Endothelial cell of umbilical vein (primary cell): Measurements from ENCODE around the gene SLC9C2.

Experiments
- EZH2 ChIP-seq: IDR thresholded peaks from 2 replicates; pipeline ENCODE4 v1.6.1; 2012; ENCODE audit warnings: borderline replicate concordance, low read depth, mild to moderate bottlenecking, moderate library complexity, low read length, inconsistent platforms; ENCODE audit not compliant: severe bottlenecking
- FOS ChIP-seq: IDR thresholded peaks from 2 replicates; pipeline ENCODE4 v1.6.1; 2011; ENCODE audit warnings: mild to moderate bottlenecking, low read length, moderate library complexity, borderline replicate concordance; ENCODE audit not compliant: insufficient read depth
- GATA2 ChIP-seq: IDR thresholded peaks from 2 replicates; pipeline ENCODE4 v1.7.0; 2011; ENCODE audit warnings: low read depth, mild to moderate bottlenecking, moderate library complexity, mixed read lengths, low read length; ENCODE audit not compliant: insufficient read length, insufficient read depth
- MAX ChIP-seq: IDR thresholded peaks from 2 replicates; pipeline ENCODE4 v1.6.1; 2011; ENCODE audit not compliant: insufficient read depth, insufficient read length
- MYC ChIP-seq: IDR thresholded peaks from one replicate; pipeline ENCODE4 v1.6.1; 2011; ENCODE audit warnings: mild to moderate bottlenecking, low read depth, low read length
- POLR2A ChIP-seq: IDR thresholded peaks from 2 replicates; pipeline ENCODE4 v1.6.1; 2012; ENCODE audit warnings: low read depth, mild to moderate bottlenecking, control low read depth, low read length
- POLR2AphosphoS5 ChIP-seq: IDR thresholded peaks from 2 replicates; pipeline ENCODE4 v1.6.1; 2012; ENCODE audit warnings: low read depth, mild to moderate bottlenecking, control low read depth, low read length, moderate library complexity; ENCODE audit not compliant: insufficient read depth
- TF ChIP-seq, protein P1 (sequence below), 2 donors: IDR thresholded peaks; 1 replicate in 1 of 2; 2 replicates in 1 of 2; pipeline ENCODE4 v1.5.1; 2011; ENCODE audit warnings: low read length in 2 of 2, mild to moderate bottlenecking in 2 of 2, moderate library complexity in 2 of 2, control low read depth in 1 of 2, inconsistent platforms in 1 of 2, low read depth in 1 of 2; ENCODE audit not compliant: insufficient read depth in 1 of 2; ENCODE audit errors: extremely low read depth in 1 of 2

DNA sequence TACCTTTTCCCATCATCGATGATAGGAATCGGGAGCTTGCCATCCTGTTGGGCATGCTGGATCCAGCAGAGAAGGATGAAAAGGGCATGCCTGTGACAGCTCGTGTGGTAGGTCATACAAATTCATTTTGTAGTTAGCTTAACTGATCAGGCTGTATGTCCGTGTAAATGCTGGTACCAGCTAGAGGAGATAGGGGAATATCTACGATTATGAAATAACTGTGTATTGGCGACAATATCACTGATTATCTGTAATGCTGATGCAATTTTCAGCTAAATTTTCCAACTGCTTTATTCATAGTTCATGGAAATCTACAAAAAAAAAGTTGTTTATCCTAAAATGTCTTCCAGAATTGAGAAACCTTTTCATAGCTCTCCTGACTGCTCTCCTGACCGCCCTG, 117.5 kb downstream of the SLC9C2 start:
- TF ChIP-seq EZH2 (no peak), MAX (no peak), GATA2 (no peak), POLR2AphosphoS5 (no peak), FOS (no peak), POLR2A (no peak), MYC (no peak)
- TF ChIP-seq, protein P1, sequence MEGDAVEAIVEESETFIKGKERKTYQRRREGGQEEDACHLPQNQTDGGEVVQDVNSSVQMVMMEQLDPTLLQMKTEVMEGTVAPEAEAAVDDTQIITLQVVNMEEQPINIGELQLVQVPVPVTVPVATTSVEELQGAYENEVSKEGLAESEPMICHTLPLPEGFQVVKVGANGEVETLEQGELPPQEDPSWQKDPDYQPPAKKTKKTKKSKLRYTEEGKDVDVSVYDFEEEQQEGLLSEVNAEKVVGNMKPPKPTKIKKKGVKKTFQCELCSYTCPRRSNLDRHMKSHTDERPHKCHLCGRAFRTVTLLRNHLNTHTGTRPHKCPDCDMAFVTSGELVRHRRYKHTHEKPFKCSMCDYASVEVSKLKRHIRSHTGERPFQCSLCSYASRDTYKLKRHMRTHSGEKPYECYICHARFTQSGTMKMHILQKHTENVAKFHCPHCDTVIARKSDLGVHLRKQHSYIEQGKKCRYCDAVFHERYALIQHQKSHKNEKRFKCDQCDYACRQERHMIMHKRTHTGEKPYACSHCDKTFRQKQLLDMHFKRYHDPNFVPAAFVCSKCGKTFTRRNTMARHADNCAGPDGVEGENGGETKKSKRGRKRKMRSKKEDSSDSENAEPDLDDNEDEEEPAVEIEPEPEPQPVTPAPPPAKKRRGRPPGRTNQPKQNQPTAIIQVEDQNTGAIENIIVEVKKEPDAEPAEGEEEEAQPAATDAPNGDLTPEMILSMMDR (IDR thresholded peaks at IDR 0.05; ENCODE audit: extremely low read depth in 1 of 2, insufficient read depth in 1 of 2, low read depth in 1 of 2, low read length in 2 of 2), result no peak
